ENCODE measurements around the gene EPB41L3.
"Not testable (repeated sequence)": the region's sequence is repeated elsewhere in the genome, so short reads cannot be mapped to it uniquely, and the experiment has no call there.

EPB41L3 gene

DNA sequence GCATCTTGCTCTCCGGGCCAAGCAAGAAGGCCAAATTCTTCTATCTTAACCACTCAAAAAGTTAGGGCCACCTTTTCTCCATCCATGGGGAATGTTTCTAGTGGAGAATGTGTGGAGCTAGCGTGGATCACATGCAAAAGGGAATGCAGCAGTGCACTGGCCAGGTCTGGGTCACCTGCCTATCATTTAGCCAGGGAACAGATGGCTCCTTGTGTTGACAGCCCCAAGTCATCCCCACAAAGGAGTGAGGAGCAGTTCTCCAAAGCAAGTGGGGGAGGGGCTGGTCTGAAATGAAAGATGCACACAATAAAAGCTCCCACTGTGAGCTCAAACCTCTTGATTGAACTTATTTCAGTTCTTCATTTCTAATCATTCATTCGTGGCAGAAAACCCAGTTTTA lies 19.1 kb downstream of the EPB41L3 start:
- peaks cover 4% of the 10 kb centered on the region for H3K36me3 Mint-ChIP-seq (ENCODE audit: insufficient read depth)
- H3K4me3 Mint-ChIP-seq, result no peak overlapping the region
- DNase-seq (ENCODE audit: low spot score in 2 of 2) (no peak), ATAC-seq (replicated peaks; ENCODE audit: extremely low read depth, poor library complexity, severe bottlenecking) (no peak)
- no peaks in the 10 kb centered on the region for H3K4me1 Mint-ChIP-seq
- peaks cover 9% of the 10 kb centered on the region for H3K27me3 Mint-ChIP-seq
- H3K9me3 Mint-ChIP-seq, result no peaks in the 10 kb centered on the region
- H3K27ac Mint-ChIP-seq (ENCODE audit: low read depth), result no peak overlapping the region

GRCh38 chr18:5521000-5521399 lies 22.8 kb downstream of the EPB41L3 start:
- no peaks in the 10 kb centered on the region for H3K4me1 Mint-ChIP-seq
- H3K36me3 Mint-ChIP-seq (ENCODE audit: insufficient read depth), result peaks cover 3% of the 10 kb centered on the region
- no peak overlapping the region for H3K4me3 Mint-ChIP-seq
- DNase-seq (ENCODE audit: low spot score in 2 of 2) (no peak), ATAC-seq (replicated peaks; ENCODE audit: extremely low read depth, poor library complexity, severe bottlenecking) (no peak)
- H3K27ac Mint-ChIP-seq (ENCODE audit: low read depth), result no peak overlapping the region
- H3K9me3 Mint-ChIP-seq, result no peaks in the 10 kb centered on the region
- H3K27me3 Mint-ChIP-seq, result peaks cover 21% of the 10 kb centered on the region

DNA sequence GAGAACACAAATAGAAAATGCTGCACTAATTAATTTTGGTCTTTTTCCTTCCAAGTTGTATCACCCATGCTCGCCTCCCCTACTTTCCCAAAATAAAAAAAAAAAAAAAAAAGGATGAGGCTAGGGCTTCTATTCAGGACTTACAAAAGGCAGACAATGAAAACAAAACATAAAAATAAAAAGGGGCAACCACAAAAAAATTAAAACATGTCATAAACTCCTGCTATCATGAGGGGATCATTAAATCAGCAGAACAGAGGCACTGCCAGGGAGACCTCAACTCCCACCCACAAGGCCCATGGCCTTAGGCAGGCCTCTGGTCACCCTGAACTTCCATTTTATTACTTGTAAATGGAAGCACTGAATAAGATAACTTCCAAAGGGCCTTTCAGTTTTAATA lies 23.3 kb downstream of the EPB41L3 start:
- Mint-ChIP-seq H3K27ac (ENCODE audit: low read depth) (no peak overlapping the region), H3K9me3 (no peaks in the 10 kb centered on the region), H3K4me3 (no peak overlapping the region), H3K27me3 (peaks cover 24% of the 10 kb centered on the region), H3K4me1 (no peaks in the 10 kb centered on the region), H3K36me3 (ENCODE audit: insufficient read depth) (peaks cover 3% of the 10 kb centered on the region)
- ATAC-seq (replicated peaks; ENCODE audit: extremely low read depth, poor library complexity, severe bottlenecking) (no peak), DNase-seq (ENCODE audit: low spot score in 2 of 2) (no peak)

- DNase-seq (ENCODE audit: low spot score in 2 of 2), result no peak
- Mint-ChIP-seq H3K4me3 (no peak overlapping the region), H3K4me1 (no peaks in the 10 kb centered on the region), H3K9me3 (no peaks in the 10 kb centered on the region), H3K27me3 (peaks cover 19% of the 10 kb centered on the region), H3K36me3 (ENCODE audit: insufficient read depth) (peaks cover 3% of the 10 kb centered on the region), H3K27ac (ENCODE audit: low read depth) (no peak overlapping the region)
- ATAC-seq (replicated peaks; ENCODE audit: extremely low read depth, poor library complexity, severe bottlenecking), result no peak
Measured at GRCh38 chr18:5519448-5520298, 24.1 kb downstream of the EPB41L3 start.

GRCh38 chr18:5518899-5519371 lies 24.9 kb downstream of the EPB41L3 start:
- Mint-ChIP-seq H3K4me1 (no peaks in the 10 kb centered on the region), H3K27me3 (peaks cover 14% of the 10 kb centered on the region), H3K27ac (ENCODE audit: low read depth) (no peak overlapping the region), H3K9me3 (no peaks in the 10 kb centered on the region), H3K4me3 (no peak overlapping the region), H3K36me3 (ENCODE audit: insufficient read depth) (peaks cover 3% of the 10 kb centered on the region)
- DNase-seq (ENCODE audit: low spot score in 2 of 2) (no peak), ATAC-seq (replicated peaks; ENCODE audit: extremely low read depth, poor library complexity, severe bottlenecking) (no peak)

DNA sequence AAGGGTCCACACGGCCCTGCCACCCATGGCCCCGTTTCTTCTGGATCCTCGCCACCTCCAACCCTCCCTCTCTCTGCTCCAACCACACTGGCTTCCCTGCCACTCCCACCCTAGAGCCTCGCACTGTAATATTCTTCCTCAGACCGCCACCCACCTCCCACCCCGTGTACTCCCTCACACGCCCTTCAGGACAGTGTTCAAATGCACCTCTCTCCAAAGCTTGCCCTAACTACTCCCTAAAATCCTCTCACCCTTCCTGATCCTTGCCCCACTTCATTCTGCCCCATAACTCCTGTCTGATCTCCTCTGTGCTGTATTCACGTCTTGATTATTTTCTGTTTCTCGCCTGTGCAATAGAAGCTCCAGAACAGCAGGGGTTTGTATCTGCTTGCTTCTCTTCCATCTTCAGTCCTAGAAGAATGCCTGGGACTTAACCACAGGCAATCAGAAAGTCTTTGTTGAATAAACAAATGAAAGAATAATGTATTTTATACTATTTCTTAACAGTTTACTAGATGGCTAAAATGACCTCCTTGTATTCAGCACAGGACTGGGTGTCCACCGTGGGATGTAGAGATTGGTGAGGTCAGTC lies 25.5 kb downstream of the EPB41L3 start:
- Mint-ChIP-seq H3K9me3 (no peaks in the 10 kb centered on the region), H3K36me3 (ENCODE audit: insufficient read depth) (peaks cover 3% of the 10 kb centered on the region), H3K27ac (ENCODE audit: low read depth) (no peak overlapping the region), H3K4me1 (no peaks in the 10 kb centered on the region), H3K4me3 (no peak overlapping the region), H3K27me3 (peaks cover 14% of the 10 kb centered on the region)
- no peak for ATAC-seq (replicated peaks; ENCODE audit: extremely low read depth, poor library complexity, severe bottlenecking)
- DNase-seq (ENCODE audit: low spot score in 2 of 2), result no peak

DNA sequence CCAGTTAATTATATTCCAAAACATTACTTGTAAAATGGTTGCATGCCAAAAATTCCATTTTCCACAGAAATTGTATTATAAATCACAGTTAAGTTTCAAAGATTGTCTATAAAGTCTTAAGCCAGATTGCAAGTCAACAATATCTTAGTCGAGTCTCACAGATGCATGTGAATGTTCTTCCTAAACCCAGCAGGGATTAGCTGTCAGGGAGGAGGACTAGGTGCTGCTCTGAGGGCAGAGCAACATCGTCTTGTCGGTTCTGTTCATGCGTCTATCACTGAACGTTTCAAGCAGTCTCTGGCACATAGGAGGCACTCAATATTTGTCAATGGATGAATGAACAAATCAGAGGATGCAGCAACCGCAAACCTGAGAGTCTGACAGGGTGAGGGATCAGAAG lies 27.0 kb downstream of the EPB41L3 start:
- no peaks in the 10 kb centered on the region for H3K4me1 Mint-ChIP-seq
- H3K27ac Mint-ChIP-seq (ENCODE audit: low read depth), result no peak overlapping the region
- DNase-seq (ENCODE audit: low spot score in 2 of 2), result no peak
- no peak for ATAC-seq (replicated peaks; ENCODE audit: extremely low read depth, poor library complexity, severe bottlenecking)
- H3K4me3 Mint-ChIP-seq, result no peak overlapping the region
- peaks cover 17% of the 10 kb centered on the region for H3K27me3 Mint-ChIP-seq
- H3K36me3 Mint-ChIP-seq (ENCODE audit: insufficient read depth), result no peaks in the 10 kb centered on the region
- H3K9me3 Mint-ChIP-seq, result no peaks in the 10 kb centered on the region

GRCh38 chr18:5515011-5515784 lies 28.6 kb downstream of the EPB41L3 start:
- Mint-ChIP-seq H3K27ac (ENCODE audit: low read depth) (no peak overlapping the region), H3K4me1 (no peaks in the 10 kb centered on the region), H3K4me3 (no peak overlapping the region), H3K27me3 (peaks cover 20% of the 10 kb centered on the region), H3K9me3 (no peaks in the 10 kb centered on the region), H3K36me3 (ENCODE audit: insufficient read depth) (no peaks in the 10 kb centered on the region)
- ATAC-seq (replicated peaks; ENCODE audit: extremely low read depth, poor library complexity, severe bottlenecking), result no peak
- no peak for DNase-seq (ENCODE audit: low spot score in 2 of 2)

DNA sequence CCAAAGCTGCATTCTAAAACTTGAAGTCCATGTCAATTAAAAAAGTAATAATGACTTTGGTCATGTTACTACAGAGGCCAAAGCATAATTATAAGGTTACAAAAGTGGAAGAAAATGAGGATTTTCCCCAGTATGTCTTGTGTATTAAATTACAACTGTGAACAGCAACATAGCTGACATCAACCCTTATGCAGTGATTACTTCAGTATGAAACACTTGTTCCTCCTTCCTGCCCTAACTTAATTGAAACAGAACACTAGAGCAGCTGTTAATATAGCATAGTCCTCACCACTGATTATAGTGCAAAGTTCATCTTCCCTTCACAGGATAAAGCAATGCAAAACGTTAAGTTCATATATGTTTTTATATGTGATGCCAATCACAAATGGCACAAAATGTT lies 29.9 kb downstream of the EPB41L3 start:
- no peaks in the 10 kb centered on the region for H3K4me1 Mint-ChIP-seq
- no peaks in the 10 kb centered on the region for H3K36me3 Mint-ChIP-seq (ENCODE audit: insufficient read depth)
- H3K9me3 Mint-ChIP-seq, result no peaks in the 10 kb centered on the region
- H3K27ac Mint-ChIP-seq (ENCODE audit: low read depth), result no peak overlapping the region
- ATAC-seq (replicated peaks; ENCODE audit: extremely low read depth, poor library complexity, severe bottlenecking) (no peak), DNase-seq (ENCODE audit: low spot score in 2 of 2) (no peak)
- no peak overlapping the region for H3K4me3 Mint-ChIP-seq
- H3K27me3 Mint-ChIP-seq, result peaks cover 20% of the 10 kb centered on the region

GRCh38 chr18:5512176-5512575 lies 31.6 kb downstream of the EPB41L3 start:
- H3K27ac Mint-ChIP-seq (ENCODE audit: low read depth), result no peak overlapping the region
- no peaks in the 10 kb centered on the region for H3K36me3 Mint-ChIP-seq (ENCODE audit: insufficient read depth)
- H3K27me3 Mint-ChIP-seq, result peaks cover 22% of the 10 kb centered on the region
- ATAC-seq (replicated peaks; ENCODE audit: extremely low read depth, poor library complexity, severe bottlenecking) (no peak), DNase-seq (ENCODE audit: low spot score in 2 of 2) (no peak)
- no peaks in the 10 kb centered on the region for H3K9me3 Mint-ChIP-seq
- H3K4me1 Mint-ChIP-seq, result no peaks in the 10 kb centered on the region
- H3K4me3 Mint-ChIP-seq, result no peak overlapping the region

DNA sequence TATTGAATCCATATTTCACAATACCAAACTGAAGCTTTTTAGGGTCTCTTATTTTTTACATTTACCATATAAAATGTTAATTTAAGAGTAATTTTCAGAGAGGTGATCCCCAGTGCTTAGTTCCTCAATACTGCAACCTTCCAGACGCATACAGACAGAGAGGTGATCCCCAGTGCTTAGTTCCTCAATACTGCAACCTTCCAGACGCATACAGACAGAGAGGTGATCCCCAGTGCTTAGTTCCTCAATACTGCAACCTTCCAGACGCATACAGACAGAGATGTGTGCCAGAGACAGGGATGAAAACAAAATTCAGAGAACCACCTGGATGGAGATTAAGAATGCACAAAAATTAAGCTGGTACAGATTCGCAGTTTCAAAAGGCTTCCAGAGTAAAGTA lies 32.3 kb downstream of the EPB41L3 start:
- H3K27ac Mint-ChIP-seq (ENCODE audit: low read depth); H3K4me3 Mint-ChIP-seq; ATAC-seq (replicated peaks; ENCODE audit: extremely low read depth, poor library complexity, severe bottlenecking); H3K9me3 Mint-ChIP-seq; H3K4me1 Mint-ChIP-seq; H3K36me3 Mint-ChIP-seq (ENCODE audit: insufficient read depth); DNase-seq (ENCODE audit: low spot score in 2 of 2): not testable (repeated sequence)
- peaks cover 28% of the 10 kb centered on the region for H3K27me3 Mint-ChIP-seq

DNA sequence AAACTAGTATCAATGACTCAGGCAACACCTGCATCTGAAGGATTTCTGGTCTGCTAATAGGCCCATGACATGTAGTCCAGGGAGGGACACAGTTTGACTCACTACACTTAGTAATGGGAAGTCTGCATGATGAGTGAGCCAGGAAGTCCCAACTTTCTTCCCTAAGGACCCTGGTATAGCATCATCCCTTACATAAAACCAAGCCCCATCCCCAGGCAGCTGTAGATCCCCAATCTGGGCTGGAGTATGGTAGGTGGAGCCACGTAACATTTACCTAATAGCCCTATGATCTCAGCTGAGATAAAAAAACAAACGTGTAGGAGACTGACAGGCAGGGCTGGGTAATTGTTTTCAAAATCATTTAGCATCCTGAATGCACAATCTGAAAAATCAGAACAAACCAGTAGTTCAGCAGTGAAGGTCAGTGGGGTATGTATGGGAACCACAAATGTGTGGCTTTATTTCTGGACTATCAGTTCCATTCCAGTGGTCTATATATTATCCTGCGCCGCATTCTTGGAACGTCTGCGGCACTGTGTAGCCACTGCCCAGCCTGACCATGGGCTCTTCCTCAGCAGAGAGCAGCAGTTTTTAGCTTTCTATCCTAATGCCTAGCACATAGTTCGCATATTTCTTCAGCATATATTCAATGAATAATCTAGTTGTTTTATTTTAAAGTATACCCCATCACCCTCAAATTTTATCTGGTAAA lies 33.5 kb downstream of the EPB41L3 start:
- DNase-seq (ENCODE audit: low spot score in 2 of 2) (no peak), ATAC-seq (replicated peaks; ENCODE audit: extremely low read depth, poor library complexity, severe bottlenecking) (no peak)
- Mint-ChIP-seq H3K4me1 (no peaks in the 10 kb centered on the region), H3K36me3 (ENCODE audit: insufficient read depth) (no peaks in the 10 kb centered on the region), H3K27ac (ENCODE audit: low read depth) (no peak overlapping the region), H3K27me3 (peaks cover 33% of the 10 kb centered on the region), H3K9me3 (peaks cover 9% of the 10 kb centered on the region), H3K4me3 (no peak overlapping the region)

Measured in central memory CD8-positive, alpha-beta T cell (primary cell).